NCI-H2107 (cell line): ENCODE results near the gene UBE3A.

ENCODE experiments used
- DNase-seq: peaks from one replicate; lab custom pipeline; 2025; lab: John Stamatoyannopoulos, UW

Gene UBE3A

DNA sequence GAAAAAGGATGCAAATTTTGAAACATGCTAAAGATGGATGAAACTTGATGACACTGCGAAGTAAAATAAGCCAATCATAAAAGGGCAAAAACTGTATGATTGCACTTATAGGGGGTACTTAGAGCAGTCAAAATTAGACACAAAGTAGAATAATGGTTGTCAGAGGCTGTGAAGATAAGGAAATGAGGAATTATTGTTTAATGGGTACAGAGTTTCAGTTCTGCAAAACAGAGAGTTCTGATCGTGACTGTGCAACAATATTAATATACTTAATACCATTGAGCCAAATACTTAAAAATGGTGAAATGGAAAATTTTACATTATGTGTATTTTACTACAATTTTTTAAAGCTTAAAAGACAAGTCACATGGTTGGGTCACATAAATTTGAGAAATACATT lies 35.1 kb downstream of the UBE3A start:
- no peak for DNase-seq

DNA sequence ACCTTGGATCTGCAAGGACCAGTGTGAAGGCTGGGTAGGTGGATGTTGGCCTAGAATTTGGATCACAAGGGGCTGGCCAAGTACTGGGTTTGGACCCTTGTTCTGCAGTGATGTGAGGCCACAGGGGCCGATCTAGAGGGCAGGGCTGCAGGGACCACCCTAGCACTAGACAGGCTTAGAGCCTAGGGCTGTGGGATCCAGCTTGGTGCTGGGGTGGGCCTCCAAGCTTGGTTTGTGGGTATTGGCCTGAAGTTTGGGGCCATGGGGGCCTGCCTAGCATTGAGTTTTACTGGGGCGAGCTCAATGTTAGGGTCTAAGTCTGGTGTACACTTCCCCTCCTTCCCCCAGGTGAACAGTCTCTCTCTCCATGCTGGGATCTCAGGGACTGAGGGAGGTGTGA lies 36.5 kb downstream of the UBE3A start:
- no peak for DNase-seq

DNA sequence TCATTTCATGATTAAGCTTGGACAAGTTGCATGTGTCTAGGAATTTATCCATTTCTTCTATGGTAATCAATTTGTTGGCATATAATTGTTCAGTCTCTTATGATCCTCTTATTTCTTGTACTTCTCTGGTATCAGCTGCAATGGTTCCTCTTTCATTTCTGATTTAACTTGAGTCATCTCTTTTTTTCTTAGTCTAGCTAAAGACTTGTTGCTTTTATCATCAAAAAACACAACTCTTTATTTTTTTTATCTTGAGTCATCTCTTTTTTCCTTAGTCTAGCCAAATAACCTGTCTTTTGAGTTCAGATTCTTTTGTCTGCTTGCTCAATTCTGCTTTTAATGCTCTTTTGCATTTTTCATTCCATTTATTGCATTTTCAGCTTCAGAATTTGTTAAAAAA lies 37.3 kb downstream of the UBE3A start:
- DNase-seq: no peak

DNA sequence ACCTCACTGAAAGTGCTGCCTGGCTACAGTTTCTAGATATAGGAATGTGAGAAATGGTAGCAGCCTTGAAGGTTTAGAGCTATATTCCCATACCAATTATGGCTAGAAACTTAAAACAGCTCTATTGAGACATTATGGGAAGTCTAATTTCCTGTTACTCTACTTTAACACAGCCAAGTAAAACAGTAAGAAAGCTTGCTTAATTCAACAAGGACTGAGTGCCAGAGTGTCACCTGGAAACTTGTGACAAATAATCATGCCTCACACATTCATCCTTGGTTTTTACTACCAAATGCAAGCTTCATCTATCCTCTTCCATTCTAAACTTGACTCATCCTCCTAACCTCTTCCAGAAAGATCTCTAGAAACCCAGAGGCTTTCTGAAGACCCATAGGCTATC lies 41.7 kb downstream of the UBE3A start:
- no peak for DNase-seq

DNA sequence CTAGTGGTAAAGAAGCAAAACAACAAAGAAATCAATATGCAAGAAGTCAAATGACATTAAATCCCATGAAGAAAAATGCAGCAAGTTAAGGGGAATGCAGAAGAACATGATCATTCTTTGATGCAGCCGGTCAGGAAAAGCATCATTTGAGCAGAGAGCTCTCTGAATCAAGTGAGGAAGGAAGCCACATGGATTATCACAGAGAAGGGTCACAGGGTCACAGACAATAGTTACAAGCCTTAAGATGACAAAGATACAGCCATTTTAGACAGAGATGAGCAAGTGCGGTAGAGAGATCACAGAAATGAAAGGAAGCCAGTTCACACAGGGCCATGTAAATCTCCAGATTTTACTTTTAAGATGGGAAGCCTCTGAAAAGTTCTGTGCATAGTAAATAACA lies 43.9 kb downstream of the UBE3A start:
- DNase-seq: no peak

DNA sequence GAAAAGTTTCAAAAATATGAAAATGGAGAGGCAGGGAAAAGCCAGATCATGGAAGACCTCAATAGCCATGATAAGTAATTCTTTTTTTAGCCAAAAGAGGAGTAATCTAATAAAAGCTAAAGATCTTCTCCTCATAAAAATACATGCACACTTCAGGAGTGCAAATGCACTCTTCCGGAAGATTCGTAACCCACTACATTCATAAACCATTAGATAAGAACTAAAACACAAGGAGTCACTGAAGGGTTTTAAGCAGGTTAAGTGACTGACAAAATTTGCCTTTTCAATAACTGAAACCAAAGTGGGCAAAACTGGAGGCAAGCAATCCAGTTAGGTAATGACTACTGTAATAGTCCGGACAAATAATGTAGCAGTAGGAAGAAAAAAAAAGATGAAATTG lies 46.0 kb downstream of the UBE3A start:
- no peak for DNase-seq

DNA sequence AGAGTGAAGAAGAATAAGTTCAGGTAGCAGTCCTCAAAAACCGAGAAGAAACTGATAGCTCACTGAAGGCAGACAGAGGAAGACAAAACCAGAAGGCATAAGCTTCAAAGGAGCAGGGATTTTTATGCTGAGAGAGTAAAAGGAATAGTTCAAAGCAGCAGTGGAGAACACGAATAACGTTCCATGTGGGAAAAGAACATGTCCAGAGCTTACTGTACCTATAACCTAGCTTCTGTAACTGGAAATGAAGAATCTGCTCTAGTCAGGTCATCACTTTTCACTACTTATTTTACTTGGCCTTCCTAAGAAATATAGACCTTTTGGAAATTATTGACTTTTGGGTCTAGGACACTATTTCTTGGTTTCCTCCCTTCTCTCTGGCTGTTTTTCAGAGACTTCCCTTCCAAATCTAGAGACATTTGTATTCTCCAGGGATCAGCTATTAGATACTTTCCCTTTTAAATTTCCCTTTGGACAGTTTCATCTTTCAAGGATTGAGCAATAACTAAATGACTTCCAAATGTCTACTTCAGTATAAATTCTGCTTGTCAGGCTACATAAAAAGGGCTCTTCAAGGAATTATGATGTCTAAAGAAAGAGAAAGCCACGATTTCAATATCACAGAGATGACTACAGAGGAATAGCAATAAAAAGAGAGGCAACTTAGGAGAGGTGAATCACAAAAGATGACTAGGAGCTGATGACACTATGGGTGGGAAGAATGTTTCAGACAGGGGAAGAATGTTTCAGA lies 46.7 kb downstream of the UBE3A start:
- no peak for DNase-seq

DNA sequence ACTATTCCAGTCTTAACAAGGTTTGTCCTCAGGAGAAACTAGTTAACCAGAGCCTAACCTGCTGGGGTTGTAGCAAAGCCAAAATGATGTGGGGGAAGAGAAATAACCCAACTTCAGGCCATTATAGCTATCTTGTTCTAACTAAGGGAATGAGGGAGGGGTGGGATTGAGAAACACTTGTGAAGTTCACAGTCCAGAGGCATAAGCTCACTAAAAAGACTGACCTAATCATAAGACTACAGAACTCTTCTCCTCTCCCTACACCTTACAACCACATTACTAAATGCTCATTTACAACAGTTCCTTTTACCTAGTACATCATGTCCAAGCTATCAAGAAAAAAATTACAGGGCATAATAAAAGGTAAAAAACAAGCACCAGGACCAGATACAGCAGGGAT lies 52.8 kb downstream of the UBE3A start:
- no peak for DNase-seq

DNA sequence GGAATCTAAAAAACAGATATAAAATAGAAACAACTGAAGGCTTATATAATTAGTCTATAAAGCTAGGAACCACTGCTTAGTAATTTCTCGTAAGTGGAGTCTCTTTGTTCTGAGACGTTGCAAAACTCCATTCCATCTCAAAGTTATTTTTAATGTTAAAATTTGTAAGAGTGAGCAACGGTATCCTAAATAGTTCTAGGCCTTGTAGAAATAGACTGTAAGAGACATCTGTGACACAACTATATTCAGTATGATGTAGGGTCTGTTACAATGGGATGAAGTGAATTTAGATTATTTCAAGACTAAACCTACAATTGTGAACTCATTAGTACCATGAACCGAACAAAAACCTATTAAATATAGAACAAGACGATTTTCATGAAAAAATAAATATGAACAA lies 57.2 kb downstream of the UBE3A start:
- DNase-seq: no peak

DNA sequence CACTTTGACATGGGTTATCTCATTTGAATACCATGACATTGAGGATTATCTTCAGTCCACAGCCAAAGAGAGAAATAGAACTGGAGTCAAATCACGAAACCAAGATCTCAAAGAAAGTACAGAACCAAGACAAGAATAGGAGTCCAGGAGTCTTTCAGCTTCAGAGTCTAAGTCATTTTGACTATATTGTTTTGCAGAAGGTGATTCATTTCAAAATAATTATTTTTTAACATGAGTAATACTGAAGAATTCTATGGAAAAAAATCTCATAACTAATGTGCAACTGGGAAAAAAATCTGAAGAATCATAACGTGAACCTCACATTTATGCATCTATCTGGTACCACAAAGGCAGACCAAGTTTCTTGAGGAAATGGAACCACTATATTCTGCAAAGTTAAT lies 60.3 kb downstream of the UBE3A start:
- no peak for DNase-seq

DNA sequence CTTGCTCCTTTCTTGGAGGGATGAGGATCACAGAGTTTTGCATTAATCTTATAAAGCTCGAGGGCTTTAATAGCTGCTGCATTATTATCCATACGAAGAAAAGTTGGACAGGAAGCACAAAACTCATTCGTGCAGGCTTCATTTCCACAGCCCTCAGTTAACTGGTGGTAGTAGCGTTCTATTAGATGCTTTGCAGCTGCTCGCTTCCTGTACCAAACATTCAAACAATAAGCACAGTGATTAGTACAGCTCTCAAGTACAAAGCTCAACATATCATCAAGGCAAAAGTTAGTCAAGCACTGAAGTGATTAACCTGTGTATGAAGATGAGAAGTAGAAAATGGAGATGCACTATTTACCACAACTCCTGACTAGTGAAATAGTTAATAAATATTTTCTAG lies 63.3 kb downstream of the UBE3A start:
- no peak for DNase-seq

DNA sequence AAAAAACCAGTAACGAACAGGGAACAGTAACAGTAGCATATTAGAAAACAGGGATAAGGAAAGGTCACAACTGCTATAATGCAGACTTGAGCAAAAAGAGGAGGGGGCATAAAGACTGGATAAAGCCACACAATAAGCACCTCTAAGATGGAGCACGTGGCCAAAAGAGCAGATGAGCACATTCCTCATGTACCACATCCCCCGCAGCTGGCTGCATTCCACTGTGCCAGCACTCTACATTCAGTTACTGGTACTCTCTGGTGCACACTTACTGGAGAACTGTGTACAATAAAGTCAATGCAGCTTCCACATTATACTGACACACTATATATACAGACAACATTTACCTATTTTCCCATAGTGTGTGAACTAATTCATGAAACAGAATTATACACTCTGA lies 64.7 kb downstream of the UBE3A start:
- no peak for DNase-seq

DNA sequence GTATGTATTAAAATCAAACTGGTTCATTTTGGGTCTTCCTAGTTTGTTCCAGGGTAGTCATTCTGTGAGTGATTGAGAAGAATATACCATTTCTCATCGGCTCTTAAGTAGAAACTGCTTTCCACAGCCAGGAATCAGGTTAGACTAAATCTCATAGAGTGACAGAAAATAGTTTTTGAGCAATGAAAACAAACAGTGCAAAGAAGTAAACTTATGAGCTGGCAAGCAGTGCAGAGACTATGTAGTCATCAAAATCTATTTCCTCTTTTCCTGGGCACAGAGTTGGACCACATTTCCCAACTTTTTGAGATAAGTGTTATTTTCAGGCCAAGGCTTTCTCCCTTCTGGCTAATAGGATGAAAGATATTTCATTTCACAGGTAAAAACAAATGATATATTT lies 66.5 kb downstream of the UBE3A start:
- no peak for DNase-seq

DNA sequence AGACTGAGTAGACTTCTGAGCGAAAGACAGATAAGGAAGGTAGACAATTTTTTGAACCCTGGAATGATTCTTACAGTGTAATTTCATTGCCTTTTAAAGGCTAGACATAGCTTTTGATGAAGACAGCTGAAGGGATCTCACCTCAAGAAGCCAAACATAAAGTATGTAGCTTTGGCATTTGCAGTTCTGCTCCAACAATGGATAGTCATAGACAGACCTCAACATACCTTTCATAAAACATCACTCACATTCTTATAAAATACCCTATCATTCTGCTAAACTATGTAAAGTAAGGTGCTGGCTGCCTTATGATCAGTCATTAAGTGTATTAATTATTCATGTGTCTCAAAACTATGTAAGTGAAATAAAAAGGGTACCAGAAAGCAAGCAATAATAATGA lies 70.0 kb downstream of the UBE3A start:
- no peak for DNase-seq

DNA sequence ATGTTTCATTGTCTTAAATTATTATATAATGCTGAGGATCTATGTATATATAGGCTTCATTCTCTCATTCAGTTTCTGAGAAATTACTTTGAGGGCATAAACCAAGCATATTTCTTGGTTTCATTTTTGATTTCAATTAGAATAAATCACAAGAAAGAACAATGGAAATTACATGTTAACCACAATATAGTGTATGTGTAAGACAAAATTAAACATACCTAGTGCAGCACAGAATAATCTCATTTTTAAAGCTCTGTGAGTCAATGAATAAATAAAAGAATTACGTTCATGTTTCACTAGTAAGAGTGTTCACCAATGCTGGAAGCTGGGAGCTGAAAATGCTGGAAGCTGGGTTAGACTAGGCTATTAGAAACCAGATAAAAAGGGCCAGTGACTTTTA lies 72.8 kb downstream of the UBE3A start:
- DNase-seq: no peak

DNA sequence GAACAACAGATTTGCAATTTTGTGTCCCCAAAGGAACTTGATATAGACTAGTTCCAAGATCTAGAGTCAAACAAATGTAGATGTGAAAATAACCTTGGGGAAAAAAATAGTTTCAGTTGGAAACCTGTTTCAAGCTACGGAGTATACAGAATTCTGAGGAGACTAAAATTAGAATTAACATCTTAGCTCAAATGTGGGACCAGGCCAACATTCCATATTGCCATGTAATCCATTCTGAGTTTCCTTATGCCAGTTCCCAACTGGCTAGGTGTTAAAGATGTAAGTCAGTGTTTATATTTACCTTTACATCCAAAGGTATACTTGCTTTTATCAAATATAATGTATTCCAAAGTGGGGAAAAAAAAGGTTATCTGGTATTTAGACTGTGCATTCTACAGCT lies 76.3 kb downstream of the UBE3A start:
- no peak for DNase-seq

DNA sequence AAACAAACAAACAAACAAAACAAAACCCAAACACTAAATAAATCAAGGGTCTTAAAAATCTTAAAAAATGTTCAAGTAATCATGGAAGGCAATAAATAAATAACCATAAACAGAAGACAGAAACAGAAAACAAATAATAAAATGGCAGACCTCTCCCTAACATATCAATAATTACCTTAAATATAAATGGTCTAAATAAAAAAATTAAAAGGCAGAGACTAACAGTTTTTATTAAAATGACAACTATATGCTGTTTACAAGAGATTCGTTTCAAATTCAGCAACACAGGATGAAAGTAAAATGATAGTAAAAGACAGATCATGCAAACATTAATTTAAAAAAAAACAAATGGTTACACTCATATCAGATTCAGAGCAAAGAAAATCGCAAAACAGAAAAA lies 91.1 kb downstream of the UBE3A start:
- DNase-seq: no peak

DNA sequence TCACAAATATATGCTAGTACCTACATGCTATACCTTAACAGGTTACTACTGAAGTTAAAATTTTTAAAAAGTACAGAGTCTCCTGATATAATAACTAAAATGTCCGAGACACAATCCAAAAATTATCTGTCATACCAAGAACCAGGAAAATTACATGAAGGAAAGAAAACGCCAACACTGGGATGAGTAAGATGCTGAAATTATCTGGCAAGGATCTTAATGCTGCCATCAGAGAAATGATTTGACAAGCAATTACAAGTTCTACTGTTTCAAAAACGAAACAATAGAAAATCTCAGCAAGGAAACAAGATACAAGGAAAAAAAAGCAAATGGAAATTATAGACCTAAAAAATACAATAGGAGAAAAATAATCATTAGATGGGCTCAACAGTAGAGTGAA lies 92.5 kb downstream of the UBE3A start:
- DNase-seq: no peak

DNA sequence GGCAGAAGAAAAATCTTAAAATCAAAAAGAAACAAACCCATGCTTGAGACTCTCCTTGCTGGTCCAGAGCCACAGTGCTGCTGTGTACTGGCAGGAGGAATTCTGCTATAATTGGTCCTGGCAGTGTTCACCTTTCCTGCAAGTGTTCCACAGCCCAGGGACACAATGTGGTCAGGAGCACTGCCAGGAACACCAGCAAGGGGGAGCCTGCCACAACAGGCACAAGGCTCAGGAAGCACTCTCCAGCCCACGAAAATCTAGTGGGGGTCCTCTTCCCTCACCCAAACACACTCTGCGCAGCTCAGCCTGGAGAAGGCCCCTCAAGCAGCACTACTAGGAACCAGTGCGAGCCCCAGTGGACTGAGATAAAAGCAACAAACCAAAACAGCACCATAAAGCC lies 92.9 kb downstream of the UBE3A start:
- no peak for DNase-seq

DNA sequence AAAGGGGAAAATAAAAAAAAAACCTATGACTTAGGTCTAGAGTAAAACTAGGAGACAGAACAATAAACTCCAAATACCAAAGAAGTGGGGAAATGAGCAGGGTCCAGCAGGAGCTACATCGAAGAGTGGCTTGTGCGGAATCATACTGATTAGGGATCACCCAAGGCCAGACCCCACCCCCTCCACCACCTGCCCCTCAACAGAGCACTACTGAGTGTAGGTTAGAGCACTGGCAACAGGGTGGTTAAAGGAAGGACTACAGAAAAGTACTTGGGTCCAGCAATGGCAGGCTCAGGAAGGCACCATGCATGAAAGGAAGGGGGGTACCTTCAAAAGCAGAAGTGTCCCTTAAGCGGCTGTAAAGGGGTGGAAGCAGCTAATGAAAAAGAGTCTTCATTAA lies 96.2 kb downstream of the UBE3A start:
- no peak for DNase-seq

DNA sequence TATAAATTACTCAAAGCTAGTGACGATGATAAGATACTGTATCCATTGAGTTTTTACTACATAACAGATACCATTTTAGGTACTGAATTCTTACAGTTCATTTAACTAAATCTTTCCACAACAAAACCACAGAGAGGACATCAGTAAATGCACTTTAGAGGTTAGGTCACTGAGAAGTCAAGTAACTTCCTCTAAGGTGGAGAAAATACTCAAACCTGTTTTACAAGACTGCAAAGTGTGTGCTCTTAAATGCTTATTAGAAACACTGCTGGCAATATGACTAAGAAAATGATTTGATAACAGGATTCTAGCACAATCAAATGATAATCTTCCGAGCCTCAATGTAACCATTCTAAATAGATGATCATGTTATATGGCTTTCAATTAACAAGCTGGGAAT lies 99.4 kb downstream of the UBE3A start:
- no peak for DNase-seq

DNA sequence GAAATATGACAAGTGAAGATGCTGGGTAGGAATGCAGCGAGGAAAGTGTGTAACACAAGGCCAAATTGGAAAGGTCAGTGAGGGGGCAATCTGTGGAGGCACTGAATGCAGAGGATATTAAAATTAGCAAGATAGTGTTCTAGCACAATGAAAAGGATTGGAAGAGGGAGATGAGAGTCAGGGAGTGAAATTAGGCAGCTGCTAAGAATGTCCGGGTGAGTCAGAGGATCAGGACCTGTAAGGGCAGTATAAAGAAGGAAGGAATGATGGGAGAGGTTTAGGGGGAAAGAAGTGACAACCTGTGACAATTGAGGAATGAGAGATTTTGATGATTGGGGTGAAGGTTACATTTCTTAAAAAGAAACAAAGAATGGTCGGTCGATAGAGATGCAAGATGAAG lies 103.5 kb downstream of the UBE3A start:
- DNase-seq: no peak

DNA sequence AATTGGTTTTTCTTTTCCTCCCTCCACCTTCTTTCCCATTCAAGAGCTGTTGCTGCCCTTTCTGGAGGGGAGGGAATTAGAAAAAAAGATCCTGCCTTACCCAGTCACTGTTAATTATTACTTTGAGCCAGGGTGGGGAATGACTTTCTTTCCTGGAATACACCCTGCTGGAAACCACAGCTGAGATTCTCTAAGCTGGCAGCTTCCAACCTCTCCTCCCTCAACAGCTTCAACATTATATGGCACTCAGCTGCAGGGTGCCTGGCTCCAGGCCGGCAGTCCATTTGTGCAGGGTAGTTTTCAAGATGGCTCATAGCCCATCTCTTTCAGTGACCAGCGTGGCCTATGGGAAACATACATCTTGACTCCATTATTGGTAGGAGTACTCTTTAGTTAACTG lies 105.8 kb downstream of the UBE3A start:
- no peak for DNase-seq

DNA sequence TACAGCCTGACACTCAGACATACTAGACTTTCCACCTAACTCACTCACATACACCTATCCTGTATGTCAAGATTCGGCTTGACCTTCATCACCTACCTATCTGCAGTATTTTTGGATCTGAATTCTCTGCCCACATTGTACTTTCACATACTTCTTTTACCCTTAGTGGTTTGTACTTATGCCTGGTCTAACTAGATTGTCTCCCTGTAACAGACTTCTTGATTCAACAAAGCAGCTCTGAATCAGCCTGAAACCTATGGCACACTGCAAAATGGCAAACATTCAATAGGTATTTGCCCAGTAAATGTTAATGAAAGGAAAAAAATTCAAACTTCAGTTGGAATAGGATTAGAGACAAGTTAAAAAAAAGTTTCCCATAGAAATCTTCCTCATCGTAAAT lies 106.5 kb downstream of the UBE3A start:
- no peak for DNase-seq

DNA sequence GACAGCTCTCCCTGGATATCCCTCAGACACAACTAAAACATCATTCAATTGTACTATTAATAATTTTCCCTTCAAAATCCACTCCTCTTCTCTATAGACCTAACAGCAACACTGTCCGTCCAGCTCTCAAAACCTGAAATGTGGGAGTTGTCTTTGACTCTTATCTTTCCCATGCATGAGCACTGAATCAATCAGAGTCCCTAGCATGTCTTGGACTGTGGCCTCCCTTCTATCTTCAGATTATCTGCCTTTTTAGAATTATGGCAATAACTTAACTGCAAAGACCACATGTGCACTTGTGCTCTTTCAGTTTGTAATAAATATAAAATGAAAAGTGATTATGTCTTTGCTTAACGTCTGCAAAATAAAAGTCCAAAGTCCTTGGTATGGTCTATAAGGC lies 107.0 kb downstream of the UBE3A start:
- DNase-seq: no peak
